Measurements from ENCODE around the gene MACIR.
"Not testable (repeated sequence)": the region's sequence is repeated elsewhere in the genome, so short reads cannot be mapped to it uniquely, and the experiment has no call there.

Gene MACIR, protein sequence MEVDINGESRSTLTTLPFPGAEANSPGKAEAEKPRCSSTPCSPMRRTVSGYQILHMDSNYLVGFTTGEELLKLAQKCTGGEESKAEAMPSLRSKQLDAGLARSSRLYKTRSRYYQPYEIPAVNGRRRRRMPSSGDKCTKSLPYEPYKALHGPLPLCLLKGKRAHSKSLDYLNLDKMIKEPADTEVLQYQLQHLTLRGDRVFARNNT

GRCh38 chr5:103258368-103258956, at the start of gene MACIR:
TSS of gene MACIR (plus strand) at chr5:103258763. CDS start at chr5:103275920, 17,157 bp downstream.
- peak; percentile 94 for DNase-seq (ENCODE audit: low spot score)

DNA sequence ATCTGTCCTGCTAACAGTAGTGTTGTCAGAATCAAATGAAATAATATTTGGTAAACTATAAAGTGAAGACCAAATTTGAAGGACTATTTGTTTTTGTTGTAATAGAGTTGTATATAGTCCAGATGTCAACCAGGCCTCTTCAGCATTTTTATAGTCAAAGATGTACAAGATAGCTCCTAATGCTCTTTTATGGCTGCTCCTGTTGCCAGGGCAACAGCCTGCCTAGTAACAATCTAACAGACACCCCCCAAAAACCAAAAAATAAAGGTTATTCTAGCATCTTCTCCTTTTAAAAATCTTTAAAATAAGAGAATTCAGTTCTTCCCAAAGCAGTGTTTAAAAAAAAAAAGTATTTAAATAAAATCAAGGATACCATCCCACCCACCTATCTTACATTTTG, 49.5 kb upstream of the MACIR start:
- DNase-seq (ENCODE audit: low spot score) = no peak

DNA sequence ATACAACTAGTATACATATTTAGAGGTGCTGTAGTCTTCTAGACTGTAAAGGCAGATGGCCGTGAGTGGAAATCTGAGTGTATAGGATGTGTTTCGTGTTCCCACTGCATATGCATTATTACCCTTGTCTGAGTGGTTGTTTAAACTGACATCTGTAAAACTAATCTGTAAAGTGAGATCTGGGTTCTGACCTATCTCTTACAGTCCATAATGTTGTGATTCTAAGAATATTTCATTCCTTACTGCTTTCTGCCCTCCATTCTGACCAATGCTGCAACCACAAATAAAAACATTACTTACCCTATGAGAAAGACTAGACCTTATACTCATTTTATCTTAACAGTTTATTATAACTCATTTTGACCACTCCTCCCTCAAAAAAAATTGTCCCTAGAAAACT, 47.6 kb upstream of the MACIR start:
- no peak for DNase-seq (ENCODE audit: low spot score)

DNA sequence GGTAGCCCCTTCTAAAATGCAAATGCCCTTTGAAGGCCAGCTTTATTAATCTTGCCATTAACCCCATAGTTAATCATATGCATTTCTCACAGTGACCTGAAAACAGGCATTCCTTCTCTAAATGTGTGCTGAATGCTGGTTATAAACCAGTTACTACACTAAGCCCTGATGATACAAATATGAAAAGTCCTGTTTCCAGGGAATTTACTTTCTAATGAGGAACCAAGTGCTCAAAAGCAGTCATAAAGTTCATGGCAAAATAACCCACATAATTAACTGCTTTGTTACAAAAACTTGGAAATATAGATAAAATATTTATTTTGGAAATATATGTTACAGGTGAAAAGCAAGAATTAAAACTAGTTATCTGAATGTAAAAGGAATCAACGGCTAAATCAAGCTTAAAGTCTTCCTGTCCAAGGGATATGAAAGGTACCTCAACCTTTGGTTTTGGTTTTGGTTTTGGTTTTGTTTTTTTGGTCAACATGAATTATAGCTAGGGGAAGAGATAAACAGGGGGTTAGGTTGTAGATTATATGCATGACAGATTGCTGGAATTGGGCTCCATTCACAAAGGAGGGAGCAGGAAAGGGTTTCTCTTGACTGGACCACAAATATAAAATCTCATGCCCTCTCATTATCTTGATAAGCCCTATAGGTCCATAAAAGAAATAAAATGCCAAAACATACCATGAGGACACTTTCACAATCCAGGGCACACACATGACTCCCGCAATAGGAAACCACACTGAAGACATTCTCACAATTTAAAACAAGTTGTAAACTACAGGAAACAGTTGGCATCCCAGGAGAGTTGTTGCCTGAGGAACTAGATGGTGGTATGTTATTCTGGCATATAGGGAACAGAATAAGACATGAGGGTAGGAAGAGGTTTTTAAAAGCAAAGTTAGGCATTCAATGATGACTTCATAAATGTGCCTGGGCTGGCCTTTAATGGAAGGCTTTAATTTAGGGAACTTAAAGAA, 46.7 kb upstream of the MACIR start:
- DNase-seq (ENCODE audit: low spot score) = peak; percentile 13

DNA sequence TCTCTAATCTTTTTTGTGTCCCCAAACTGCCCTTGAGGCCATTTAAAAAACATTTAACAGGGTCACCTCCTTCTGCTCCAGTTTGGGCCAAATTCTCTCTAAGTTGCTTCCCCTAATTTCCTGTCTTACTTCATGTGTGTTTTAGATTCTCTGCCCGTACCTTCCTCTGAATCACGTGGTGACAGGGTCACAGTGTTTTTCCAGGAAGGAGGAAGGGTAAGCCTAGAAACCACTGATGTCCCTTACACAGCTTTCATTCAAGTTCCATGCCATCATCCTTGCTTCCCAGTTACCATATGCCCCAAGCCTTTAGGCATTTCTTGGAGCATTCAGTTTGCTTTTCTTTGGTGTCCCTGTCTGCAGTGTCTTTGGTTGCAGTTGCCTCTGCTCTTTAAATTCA, 42.4 kb upstream of the MACIR start:
- DNase-seq (ENCODE audit: low spot score) = no peak

DNA sequence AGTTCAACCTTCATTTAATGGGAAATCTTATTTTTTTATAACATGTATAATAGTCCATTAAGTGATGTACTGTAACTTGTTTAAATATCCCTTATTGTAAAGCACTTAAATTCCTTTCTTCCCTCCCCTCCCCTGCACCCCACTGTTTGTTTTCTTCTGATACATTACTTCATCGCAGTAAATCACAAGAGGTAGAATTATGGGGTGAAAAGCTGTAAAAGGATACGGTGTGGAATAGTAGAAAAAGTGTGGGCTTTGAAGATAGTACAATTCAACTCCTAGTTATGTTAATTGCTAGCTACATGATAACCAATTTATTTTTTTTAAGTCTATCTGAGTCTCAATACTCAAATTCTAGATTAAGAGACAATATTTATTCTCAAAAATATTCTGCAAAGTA, 41.9 kb upstream of the MACIR start:
- DNase-seq (ENCODE audit: low spot score) = no peak

- DNase-seq (ENCODE audit: low spot score) = no peak
Measured at GRCh38 chr5:103217101-103217500, 41.5 kb upstream of the MACIR start.

DNA sequence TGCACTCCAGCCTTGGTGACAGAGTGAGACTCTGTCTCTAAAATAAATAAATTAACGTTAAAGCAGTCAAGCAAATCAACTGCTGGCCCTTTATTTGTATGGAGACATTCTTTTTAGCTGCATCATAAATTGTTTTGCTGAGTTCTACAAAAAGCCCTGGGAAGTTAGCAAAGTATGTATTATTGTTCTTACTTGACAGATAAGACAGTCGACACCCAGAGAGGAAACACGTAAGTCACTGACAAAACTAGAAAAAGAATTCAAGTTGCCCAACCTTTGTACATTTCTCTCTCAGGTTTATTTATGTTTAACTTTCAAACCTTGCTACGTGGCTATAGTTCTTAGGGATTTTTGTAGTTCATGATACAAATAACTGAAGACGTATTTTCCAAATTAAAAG, 40.4 kb upstream of the MACIR start:
- DNase-seq (ENCODE audit: low spot score) = no peak

GRCh38 chr5:103219074-103219473, 39.5 kb upstream of the MACIR start:
- DNase-seq (ENCODE audit: low spot score) = not testable (repeated sequence)

- no peak for DNase-seq (ENCODE audit: low spot score)
Measured at GRCh38 chr5:103223031-103223955, 35.3 kb upstream of the MACIR start.

DNA sequence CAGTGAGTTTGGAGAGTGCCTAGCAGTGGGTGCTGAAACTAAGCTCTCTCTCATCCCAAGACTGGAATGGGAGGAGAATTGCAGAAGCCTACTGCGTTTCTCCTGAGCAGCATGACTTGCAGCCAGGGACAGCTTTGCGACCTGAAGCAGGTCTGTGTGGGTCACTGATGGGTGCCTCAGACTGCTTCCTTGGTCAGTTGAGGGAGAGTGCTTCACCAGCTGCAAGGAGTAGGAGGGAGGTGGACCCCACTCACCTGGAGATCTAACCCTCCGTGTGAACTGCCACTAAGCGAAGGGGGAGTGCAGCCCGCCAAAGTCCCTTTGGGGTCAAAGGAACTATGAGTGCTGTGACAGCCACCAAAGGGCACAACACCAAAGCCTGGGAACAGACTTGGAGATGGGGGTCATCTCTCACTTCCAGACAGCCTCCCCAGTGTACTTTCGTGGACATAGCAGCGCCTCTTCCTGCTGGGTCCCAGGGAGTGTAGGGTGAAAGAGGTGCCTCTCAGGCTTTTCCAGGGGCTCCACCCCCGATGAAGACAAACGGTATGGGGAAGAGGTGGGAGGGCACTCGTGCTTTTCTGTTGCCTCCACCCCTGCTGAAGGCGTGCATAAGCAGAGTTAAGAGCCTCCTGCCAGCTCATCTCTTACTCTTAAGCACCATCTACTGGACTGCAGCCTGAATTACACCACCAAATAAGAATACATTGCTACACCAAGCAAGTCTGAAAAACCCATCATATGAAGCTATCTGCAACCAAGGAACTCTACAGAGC, 34.3 kb upstream of the MACIR start:
- DNase-seq (ENCODE audit: low spot score) = peak; percentile 54

DNA sequence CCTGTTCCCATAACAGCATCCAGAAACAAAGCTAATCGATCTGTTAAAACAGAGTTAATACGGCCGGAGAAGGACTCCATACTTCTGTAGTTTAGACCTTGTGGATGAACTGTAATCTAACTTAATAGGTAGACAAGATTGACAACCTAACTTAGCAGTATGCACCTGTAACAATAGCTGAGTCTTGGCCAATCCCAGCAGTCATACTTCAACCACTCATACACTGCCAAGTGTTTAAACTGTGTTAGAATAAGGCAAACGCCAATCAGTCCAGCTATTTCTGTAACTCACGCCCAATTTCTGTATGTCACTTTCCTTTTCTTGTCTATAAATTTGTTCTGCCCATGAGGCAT, 33.7 kb upstream of the MACIR start:
- DNase-seq (ENCODE audit: low spot score) = no peak

DNA sequence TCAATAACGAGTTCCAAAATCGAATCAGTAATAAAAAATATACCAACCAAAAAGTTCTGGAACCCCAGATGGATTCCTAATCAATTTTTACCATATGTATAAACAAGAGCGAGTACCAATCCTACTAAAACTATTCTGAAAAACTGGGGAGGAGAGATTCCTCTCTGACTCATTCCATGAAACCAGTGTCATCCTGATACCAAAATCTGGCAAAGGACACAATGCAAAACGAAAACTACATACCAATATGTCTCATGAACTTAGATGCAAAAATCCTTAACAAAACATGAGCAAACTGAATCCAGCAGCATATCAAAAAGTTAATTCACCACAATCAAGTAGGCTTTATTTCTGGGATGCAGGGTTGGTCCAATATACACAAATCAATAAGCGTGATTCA, 30.5 kb upstream of the MACIR start:
- no peak for DNase-seq (ENCODE audit: low spot score)

DNA sequence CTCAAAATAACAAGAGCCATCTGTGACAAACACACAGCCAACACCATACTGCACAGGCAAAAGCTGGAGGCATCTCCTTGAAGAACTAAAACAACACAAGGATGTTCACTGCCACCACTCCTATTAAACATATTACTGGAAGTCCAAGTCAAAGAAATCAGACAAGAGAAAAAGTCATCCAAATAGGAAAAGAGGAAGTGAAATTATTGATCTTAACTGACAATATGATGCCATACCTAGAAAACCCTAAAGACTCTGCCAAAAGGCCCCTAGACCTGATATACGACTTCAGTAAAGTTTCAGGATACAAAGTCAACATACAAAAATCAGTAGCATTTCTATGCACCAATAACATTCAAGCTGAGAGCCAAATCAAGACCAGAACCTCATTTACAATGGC, 30.0 kb upstream of the MACIR start:
- DNase-seq (ENCODE audit: low spot score) = no peak

DNA sequence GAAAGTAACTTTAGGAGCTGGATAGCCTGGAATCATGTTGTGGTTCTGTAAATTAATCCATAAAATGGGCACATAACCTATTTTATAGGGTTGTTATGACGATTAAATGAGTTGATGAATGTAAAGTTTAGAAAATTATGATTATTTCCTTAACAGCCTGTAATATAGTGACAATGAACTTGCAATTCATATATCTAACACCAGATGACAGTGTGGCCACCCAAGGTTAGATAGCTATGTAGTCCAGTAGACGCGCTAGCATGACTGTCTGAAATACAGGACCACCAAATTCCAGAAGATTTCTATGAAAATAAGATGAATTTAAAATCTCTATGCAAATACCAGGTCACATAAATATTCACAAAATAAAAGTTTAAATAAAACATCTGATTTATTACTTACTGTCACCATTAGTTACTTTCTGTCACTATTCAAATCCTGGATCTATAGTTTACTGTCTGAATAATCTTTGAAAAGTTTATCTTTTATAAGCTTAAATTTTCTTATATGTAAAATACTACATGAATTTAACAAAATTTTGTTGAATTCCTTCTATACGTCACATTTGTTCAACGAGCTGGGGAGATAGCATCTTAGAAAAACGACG, 26.1 kb upstream of the MACIR start:
- peak; percentile 44 for DNase-seq (ENCODE audit: low spot score)

DNA sequence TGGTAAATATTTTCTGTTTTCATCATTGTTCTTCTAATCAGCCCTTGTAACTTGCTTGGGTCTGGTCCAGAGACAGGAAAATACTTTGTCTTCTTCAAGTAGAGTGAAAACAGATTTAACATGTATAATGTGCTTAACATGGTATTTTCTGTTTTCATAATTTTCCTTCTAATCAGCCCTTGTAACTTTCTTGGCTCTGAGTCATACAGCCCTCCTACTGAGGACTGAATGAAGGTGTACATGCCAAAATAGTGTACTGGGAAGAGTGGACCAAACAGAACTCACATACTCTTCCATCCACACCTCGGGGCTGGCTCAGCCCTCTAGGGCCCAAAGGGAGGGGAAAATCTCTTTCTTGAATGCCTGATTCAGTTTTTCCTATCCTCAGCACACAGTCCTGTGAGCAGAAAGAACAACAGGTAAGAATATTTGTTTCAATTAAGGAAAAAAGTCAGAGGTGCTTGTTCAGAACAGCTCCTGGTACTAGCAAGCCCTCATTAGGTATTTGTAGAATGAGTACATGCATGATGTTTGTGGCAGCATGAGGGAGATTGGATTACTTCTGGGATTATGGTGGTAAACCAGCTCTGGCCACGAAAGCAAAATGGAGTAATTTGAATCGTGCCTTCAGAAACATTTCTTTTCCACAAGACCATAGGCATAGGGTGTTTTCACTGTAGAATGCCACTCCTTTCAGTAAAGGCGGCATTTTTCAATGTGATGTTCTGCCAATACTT, 24.2 kb upstream of the MACIR start:
- DNase-seq (ENCODE audit: low spot score) = no peak

- DNase-seq (ENCODE audit: low spot score) = no peak
Measured at GRCh38 chr5:103235891-103236290, 22.7 kb upstream of the MACIR start.

DNA sequence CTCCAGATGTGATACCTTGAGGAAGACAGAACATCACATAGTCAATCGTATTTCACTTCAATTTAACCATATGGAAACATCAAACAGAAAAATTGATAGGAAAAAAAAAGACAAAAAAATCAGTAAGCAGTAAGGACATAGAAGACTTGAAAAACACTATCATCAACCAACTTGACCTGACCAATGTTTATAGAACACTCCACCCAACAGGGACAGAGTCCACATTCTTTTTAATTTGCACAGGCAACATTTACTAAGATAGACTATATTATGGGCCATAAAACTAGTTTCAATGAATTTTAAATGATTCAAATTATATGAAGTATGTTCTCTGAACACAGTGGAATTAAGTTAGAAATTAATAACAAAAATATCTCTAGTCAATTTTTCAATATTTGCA, 20.8 kb upstream of the MACIR start:
- DNase-seq (ENCODE audit: low spot score) = no peak

DNA sequence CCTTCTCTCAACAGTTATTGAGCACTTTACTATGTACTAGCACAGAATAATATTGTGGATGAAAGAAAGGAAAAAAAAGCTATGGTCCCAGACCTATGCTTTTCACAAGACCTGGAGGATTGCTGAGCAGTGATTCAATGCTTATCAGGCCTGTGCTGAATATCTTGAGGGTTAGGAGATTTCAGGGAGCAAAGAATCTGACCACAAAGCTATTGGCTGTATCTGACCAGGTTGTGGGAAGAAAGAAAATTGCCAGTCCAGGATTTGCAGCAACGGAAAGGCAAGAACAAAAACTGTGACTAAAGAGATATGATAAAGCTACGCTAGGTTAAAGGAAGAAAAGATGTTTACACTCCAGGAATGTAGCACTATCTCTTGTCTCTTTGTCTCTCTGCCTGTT, 14.9 kb upstream of the MACIR start:
- DNase-seq (ENCODE audit: low spot score) = no peak

- DNase-seq (ENCODE audit: low spot score) = no peak
Measured at GRCh38 chr5:103244398-103244797, 14.2 kb upstream of the MACIR start.
